ENCODE data around the gene LRRC28.

GRCh38 chr15:99331381-99331780 lies 80.1 kb downstream of the LRRC28 start:
- TF ChIP-seq CTCF (IDR thresholded peaks at IDR 0.05) (no peak), POLR2AphosphoS5 (IDR thresholded peaks at IDR 0.05) (no peak), EP300 (IDR thresholded peaks at IDR 0.05) (no peak)

Data from esophagus muscularis mucosa (tissue), 4 donors.